HPDE6-E6E7 (cell line): ENCODE measurements around the gene PLXDC1.
"Not testable (repeated sequence)": the region's sequence is repeated elsewhere in the genome, so short reads cannot be mapped to it uniquely, and the experiment has no call there.

Experiments used
- DNase-seq: peaks from one replicate; pipeline ENCODE4 v3.0.0; 2011; ENCODE audit warnings: missing footprints; ENCODE audit errors: extremely low spot score

The PLXDC1 gene

DNA sequence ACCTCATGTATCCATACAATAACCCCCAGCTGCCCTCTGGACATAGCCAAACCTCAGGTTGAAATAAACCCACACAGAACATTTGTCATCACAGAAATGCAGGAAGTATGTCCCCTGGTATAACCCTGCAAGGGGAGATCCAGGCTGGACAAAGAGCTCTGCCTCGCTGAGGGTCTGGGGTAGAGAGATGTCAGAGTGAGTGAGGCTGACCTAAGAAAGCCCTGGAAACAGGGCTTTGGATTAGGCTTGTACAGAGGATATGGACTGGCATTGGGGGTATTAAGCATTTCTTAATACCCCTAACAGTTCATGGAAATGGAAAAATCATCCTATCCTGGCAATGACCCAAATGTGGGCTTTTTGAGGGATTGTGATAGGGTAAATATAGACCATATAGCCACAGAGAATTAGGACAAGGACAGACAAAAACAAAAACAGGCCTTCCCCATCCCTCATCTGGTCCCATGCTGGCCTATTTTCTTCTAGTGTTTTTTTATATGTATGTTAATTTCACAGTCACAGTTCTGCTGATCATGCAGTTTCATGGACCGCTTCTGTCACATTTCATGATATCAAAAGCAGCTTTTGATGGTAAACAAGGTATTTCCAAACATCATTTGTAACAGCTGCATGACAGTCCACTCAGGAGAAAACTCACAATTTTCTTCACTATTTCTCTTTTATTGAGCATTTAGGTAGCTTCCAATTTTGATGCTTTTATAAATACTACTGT, 26.1 kb downstream of the PLXDC1 start:
- DNase-seq, result no peak

DNA sequence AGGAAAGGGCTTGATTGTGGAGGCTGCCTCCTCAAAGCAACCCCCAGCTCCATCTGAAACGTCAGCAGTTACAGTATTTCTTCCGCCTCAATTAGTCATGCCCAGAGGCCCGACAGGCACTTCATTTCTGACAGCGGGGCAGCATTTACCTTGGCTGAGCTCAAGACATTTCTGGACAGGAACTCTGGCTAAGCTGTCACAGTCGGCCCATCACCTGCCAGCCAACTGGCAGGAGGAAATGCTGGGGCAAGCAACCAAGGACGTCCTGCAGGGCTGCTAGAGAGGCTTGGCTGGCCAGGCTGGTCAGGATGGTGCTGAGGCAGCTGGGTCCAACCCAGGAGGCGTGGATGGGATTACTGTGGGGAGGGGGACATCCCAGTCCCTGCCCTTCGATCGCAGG, 27.8 kb downstream of the PLXDC1 start:
- peak; percentile 49 for DNase-seq

DNA sequence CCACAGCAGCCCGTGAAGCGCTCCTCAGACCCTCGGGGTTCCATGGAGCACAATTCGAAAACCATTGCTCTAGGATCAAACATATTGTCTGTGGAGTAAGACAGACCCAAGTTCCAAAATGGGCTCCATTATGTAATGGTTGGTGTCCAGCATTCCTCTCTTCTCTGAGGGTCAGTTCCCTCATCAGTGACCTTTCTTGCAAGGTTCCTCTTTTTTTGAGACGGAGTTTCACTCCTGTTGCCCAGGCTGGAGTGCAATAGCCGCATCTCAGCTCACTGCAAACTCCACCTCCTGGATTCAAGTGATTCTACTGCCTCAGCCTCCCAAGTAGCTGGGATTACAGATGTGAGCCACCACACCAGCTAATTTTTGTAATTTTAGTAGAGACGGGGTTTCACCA, 28.4 kb downstream of the PLXDC1 start:
- DNase-seq, result no peak

DNA sequence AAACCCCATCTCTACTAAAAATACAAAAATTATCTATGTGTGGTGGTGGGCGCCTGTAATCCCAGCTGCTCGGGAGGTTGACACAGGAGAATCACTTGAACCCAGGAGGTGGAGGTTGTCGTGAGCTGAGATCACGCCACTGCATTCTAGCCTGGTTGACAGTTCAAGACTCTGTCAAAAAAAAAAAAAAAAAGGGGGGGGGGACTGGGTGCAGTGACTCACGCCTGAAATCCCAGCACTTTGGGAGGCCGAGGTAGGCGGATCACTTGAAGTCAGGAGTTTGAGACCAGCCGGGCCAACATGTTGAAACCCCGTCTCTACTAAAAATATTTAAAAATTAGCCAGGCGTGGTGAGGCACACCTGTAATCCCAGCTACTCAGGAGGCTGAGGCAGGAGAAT, 29.5 kb downstream of the PLXDC1 start:
- not testable (repeated sequence) for DNase-seq

DNA sequence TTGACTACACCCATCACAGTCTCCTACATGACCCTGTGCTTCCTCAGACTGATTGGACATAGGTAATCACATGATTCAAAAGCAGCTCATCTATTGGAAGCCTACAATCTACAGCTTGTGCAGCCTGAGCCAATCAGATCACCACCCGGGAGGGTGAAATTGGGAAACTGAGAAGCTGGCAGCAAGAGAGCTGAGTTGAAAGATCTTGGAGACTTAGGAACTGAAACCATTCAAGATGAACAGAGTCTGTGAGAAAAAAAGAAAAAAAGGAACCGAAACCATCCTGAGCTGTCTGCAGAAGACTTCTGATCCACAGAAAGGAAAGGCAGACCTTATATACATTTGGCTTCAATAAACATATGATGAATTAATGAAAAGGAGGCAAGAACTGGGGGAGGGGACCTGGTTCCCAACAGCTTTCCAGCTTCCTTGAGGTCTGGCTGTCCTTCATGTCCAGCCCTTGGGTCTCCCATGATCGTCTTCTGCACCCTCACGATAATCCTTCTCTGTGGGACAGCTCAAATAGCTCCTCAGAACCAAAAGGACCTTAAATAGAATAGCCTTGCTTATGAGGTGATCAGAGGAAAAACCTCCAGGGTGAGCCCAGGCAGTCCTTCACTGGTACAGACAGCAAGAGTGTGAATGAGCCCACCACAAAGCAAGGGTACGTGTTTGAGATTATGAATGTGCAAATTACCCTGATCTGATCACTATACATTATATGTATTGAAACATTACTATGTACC, 32.6 kb downstream of the PLXDC1 start:
- DNase-seq, result no peak

DNA sequence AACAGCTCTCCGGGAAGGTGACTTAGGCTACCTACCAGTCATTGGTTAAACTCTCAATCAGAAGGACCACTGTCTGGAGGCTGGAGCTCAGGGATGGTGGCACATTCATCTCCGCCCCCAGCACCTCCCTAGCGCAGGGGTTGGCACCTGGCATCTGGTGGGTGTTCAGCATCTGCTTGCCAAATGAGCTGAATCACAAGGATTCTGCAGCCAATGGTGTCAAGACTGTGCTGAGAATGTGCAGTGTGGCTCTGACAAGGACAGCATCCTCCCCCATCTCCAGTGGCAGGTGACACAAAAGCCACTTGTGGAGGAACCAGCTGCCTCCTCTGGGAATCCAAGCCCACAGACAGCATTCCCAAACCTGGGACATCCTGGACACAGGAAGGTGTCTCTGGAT, 35.2 kb downstream of the PLXDC1 start:
- no peak for DNase-seq

DNA sequence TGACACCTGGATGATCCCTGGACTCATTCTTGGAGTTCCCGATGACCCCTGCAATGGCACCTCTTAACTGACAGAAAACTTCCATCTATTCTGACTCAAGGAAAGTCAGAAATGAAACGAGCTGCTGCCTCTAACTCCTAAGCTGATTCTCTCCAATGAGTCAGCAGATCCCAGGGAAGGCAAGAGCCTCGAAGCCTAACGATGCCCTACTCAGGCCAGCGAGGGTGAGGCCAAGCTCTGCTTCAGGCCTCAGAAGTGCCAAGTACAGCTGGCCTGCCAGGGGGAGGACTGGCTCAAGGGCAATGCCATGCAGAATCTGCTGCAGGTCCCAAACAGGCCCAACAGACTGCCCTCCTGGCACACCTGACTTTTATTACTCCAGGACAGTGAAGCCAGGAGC, 36.3 kb downstream of the PLXDC1 start:
- DNase-seq, result no peak

DNA sequence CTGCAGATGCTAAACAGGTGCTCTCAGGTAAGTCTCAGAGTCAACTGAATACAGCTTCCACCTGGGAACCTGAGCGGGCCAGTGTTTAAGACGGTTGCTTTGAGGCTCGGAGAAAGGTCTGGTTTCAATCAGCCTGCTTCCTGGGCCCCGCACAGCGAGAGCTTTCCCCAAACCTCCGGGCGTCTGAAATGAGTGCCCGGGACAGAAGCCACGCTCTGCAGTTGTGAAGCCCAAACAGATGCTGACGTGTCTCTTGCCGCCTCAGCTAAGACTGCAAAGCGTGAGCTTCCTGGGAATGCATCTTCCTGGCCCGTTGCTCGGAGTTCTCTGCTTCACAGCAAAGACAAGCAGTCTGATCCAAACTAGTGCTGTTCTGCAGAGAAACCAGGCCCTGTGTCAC, 36.7 kb downstream of the PLXDC1 start:
- no peak for DNase-seq

DNA sequence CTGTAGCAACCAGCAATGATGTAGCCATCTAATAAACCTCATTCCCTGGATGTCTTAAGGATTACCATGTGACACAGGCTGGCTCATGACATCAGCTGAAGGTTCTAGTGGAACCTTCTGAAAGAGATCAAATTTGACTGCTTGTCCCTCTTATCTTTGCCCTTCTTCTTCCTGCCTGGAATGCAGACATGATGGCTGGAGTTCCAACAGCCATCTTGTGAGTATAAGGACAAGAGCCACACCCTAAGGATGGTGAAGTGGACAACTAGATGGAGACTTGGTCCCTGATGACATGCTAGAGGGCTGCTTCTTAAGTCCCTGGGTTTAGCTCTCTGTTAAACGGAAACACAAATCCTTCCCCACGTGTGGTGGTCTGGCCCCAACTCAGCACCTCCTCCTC, 37.6 kb downstream of the PLXDC1 start:
- DNase-seq, result no peak

DNA sequence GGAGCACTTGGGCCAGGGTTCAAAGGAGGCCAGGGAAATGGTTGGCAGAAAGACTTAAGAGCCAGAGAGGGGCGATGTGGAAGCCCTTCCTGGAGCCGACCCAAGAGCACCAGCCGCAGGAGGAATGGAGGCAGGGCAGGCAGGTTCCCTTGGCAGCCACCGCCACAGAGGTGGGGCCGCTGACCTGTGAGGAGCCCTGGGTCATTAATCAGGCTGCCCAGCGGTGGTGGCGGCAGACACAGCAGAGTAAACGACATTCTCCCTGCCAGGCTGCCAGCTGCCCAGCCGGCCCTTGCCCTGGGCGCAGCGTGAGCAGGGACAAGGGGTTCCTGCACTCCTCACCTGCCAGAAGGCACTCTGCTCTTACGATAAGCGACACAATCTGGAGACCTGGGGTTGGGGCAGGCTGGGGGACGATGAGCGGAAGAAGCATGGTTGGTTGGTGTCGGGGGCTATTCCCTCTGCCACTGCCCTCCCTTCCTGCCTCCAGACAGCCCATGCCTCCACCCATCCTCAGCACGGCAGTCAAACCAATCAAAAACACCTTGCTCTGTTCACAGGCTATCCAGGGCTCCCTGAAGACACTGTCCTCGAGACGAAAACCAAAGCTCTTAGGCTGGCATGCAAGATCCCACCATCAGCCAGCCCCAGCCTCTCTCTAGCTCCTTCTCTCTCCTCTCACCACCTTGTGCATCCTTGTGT, 40.9 kb downstream of the PLXDC1 start:
- DNase-seq, result no peak

DNA sequence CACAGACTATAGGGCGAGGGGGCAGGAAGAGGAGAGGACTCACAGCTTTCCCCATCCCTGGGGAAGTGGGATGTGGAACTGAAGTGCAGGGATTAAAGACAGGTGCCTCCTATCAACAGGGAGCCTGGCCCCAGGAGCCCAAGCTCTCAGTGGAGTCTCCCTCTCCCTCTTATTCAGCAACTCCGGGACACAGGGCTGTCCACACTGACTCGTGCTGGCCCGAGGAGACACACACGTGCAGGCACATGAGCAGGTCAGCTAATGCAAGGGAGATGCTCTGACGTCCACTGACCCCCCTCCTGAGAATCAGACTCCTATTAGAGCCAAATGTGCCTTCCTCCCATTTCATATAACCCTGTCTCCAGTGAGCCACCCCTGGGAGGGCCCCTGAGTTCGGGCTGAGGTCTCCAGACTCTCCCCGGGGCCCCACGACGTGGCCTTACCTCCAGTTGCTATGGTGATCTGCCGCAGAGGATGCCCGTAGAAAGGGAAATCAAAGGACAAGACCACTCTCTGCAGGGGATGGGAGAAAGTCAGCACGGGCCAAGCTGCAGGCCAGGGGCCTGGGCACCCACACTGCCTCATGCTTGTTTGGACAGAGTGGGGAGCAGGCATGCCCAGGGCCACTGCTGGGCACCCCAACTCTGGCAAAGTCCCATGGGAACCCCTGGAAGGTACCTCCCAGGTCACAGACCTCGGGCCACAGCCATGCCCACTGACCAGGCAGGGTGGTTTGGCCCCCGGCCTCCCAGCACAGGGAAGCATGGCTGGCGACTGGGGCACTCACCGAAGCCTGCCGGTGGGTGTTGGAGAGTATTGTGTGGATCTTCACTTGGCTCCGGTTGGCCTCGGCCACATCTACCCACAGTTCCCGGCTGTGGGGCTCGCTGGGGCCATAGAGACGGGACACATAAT, 42.7 kb downstream of the PLXDC1 start:
- no peak for DNase-seq

DNA sequence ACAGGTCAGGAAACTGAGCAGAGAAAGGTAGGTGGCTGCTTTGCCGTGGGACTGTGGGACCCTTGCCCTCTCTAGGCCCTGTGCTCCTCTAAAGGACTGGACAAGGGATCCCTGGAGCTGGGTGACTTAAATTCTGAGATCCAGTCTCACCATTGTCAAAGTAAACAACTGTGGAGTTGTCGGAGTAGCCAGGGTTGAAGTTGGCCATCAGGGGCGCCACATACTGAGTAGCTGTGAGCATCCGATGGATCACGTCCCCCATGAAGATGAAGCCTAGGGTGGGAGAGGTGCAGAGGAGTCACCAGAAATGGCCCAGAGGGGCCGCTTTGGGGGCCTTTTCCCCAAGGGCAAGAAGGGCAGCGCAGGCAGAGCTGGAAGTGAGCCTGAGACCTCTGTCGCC, 43.5 kb downstream of the PLXDC1 start:
- no peak for DNase-seq

DNA sequence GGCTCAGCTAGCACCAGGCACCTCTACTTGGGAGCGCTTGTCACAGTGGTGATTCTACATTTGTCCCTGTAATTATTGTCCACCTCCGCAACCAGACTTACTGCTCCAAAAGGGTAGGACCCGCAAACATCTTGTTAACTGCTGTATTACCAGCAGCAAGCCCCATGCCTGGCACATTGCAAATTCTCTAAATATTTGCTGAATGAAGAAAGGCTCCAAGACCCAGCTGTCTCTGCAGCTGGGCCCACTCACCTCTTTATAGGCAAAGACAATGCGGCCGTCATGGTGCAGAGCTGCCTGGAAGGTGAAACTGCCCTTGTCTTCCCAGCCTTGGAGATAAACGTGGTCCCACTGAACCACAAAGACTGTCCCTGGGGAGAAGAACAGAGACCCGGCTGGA, 44.3 kb downstream of the PLXDC1 start:
- DNase-seq, result no peak

DNA sequence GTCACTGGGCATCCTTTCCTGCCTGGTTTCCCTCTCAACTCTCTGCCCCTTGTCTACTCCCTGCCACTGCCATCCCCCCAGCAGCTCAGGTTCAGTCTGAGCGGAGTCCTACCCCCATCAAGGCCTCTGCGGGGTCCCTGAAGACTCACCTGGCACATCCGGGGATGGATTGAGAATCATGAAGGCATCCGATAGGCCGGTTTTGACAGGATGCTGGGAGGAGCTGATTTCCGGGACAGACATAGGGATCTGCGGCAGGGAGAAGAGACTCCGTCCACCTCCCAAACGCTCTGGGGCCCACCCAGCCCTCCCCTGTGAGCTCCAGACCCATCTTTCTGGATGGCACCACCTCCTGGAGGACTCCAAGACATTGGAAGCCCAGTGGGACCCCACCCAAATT, 45.7 kb downstream of the PLXDC1 start:
- no peak for DNase-seq

DNA sequence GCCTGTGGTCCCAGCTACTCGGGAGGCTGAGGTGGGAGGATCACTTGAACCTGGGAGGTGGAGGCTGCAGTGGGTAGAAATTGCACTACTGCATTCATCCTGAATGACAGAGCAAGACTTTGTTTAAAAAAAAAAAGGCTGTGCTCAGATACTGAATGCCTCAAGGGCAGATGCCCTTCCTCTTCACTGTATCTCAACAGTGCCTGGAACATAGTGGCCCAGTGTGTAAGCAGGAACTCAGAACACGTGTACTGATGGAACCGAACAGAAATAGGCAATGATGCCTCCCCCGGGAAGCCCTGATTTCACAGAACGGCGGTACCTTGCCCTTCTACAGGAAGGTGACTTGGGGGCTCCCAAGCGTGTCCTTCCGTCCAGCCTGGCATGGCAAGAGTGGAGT, 46.8 kb downstream of the PLXDC1 start:
- DNase-seq, result no peak

DNA sequence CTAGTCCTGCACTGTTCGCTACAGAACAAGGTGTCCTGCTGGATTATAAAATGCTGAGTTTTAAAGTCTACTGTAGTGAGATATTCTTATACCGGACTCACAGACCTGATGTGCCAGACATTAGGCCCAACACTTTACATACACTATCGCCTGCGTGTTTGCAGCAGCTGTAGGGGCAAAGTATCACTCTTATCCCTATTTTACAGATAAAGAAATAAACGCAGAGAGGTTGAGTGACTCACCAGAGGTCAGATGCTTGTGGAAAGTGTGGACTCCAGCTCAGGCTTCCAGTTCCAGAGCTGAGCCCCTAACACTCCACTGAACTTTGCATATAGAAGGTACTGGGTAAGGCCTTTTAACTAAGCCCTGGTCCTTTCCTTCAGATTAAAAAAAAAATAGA, 47.4 kb downstream of the PLXDC1 start:
- no peak for DNase-seq

DNA sequence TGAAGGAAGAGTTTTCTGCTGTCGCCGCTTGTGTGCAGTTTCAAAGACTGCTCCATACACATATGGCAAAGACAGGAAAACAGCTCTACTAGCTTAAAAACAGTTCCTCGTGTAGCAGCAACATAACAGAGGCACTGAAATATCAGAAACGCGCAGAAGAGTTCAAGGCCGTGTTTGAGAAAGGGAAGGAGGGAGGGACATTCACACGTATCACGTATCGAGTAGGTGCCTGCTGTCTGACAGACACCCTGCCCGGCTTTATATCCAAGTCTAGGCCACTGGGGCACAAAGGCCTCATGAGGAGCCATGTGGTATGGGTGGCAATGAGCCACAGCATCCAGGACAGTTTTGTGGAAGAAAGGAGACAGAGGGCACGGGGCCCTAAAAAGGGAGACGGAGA, 50.3 kb downstream of the PLXDC1 start:
- no peak for DNase-seq

DNA sequence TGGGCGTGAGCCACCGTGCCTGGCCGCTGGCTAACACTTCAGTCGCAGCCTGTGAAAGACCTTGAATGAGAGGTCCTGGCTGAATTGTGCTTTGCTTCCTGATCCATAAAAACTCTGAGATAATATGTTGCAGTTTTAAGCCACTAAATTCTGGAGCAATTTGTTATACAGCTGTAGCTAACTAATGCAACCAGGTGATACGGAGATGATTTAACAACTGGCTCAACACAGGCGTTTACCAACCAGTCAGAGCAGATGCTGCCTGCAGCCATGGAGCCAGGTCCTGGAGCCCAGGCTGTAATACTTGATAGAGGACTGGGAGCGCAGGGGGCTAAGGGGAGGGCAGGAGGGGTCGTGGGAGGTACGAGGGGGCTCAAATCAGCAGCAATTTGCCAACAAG, 50.9 kb downstream of the PLXDC1 start:
- no peak for DNase-seq

DNA sequence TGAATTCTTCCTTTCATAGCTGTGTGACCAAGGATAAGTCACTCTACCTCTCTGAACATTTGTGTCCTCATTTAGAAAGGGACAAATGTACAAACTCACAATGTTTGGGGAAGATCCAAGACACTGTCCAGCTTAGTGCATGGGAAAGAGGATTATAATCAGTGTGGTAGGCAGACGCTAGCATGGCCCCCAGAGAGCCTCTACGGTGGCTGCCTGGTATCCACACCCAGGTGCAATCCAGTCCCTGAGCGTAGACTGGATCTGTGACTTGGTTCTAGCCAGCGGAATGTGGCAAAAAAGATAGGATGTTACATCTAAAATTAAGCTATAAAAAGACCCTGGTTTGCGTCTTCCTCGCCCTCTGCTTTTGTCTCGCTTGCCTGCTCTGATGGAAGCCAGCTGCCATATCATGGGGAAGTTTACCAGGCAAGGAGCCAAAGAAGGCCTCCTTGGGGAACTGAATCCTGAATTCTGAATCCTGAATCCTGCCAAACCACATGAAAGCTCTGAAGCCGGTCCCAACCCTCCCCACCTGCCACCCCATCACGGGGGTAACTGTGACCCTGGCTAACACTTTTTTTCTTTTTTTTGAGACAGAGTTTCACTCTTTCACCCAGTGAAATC, 51.7 kb downstream of the PLXDC1 start:
- no peak for DNase-seq

DNA sequence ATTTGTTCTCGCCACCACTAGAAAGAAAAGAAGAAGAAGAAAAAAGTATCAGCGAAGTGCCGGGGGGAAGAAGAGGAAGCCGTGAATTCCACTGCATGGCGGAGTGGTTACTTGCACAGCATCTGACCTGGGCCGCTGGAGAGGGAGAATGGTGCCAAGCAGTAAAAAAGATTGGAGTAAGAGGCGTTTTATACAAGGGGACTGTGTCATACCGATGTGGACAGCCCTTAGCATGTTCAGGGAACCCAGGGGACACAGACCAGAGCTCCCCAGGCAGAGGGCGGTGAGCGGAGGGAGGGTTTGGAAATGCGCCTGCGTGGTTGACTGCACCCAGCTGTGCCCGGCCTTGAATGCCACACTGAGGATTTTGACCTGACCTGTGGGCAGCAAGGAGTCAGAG, 52.8 kb downstream of the PLXDC1 start:
- no peak for DNase-seq

DNA sequence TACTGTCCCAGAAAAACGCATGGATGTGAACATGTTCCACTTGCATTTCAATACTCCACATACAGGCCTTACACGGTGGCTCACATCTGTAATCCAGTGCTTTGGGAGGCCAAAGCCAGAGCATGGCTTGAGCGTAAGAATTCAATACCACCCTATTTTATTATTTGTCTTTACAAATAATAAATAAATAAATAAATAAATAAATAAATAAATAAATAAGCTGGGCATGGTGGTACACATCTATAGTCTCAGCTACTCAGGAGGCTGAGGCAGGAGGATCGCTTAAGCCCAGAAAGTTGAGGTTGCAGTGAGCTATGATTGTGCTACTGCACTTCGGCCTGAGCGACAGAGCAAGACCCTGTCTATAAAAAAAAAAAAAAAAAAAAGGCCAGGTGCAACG, 53.9 kb downstream of the PLXDC1 start:
- DNase-seq, result no peak

DNA sequence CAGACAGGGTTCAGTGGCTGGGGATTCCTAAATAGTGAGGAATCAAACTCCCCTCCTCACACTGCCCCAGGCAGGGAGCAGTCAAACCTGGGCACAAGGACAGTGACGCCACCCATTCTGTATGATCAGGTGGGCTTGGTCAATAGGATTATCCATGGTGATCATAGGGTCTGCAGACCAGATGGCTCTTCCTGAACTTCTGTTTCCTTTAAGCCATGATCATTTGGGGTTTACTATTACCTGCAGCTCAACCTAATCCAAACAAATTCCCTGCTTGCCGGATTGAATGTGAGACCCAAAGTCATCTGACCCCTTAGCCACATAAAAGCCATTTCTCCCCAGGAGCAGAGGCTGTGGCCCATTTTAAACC, 54.3 kb downstream of the PLXDC1 start:
- DNase-seq, result no peak
